GM19351 (cell line): ENCODE data around the gene PNKP.
A peak's percentile ranks its signal among the peaks of the same experiment; 100 is the strongest.

ENCODE experiments used
- ATAC-seq: cut with Tn5 transposase; IDR thresholded peaks from one replicate; pipeline ENCODE4 v1.9.1; 2021; ENCODE audit warnings: mild to moderate bottlenecking, moderate library complexity; ENCODE audit not compliant: unreplicated experiment

Gene PNKP

GRCh38 chr19:49876422-49877019 is 9.1 kb upstream of the PNKP start:
- ATAC-seq = peak; percentile 44

DNA sequence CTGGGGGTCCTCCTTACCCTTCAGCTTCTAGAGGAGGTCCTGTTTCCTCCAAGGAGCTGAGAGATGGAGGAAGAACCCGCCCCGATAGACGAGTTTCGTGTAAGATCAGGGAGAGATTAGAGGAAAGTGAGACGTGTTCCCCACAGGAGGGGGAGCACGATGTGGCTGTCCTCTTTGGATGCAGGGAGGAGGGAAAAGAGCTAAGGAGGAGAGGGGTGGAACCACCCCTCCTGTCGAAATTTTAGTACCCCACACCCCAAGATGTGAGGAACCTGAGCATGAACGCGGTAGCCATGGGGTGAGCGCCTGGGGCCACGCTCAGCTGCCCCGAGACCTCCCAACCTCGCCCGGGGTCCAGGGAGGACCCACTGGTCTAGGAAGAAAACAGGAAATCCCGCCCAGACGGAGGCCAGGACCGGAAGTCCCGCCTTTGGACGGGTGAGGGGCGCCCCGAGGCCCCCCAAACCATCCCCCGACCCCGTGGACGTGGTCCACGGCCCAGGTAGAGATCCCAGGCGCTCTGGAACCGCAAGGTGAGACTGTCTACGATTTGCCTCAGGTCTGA is 8.6 kb upstream of the PNKP start:
- no peak for ATAC-seq

DNA sequence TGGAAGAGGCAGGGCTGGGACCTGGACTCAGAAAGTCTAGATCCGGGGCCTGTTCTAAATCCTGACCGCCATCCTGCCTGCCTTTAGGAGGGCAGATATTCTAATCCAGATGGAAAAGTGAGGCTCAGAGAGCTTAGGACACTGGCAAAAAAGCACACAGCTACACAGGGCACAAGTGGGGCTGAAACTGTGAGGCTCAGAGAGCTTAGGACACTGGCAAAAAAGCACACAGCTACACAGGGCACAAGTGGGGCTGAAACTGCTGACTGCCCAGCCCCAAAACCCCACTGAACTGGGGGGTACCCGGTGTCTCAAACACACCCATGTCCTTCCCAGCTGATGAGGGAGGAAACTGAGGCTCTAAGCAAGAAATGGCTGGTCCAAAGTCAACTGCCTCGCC is 7.8 kb upstream of the PNKP start:
- no peak for ATAC-seq

DNA sequence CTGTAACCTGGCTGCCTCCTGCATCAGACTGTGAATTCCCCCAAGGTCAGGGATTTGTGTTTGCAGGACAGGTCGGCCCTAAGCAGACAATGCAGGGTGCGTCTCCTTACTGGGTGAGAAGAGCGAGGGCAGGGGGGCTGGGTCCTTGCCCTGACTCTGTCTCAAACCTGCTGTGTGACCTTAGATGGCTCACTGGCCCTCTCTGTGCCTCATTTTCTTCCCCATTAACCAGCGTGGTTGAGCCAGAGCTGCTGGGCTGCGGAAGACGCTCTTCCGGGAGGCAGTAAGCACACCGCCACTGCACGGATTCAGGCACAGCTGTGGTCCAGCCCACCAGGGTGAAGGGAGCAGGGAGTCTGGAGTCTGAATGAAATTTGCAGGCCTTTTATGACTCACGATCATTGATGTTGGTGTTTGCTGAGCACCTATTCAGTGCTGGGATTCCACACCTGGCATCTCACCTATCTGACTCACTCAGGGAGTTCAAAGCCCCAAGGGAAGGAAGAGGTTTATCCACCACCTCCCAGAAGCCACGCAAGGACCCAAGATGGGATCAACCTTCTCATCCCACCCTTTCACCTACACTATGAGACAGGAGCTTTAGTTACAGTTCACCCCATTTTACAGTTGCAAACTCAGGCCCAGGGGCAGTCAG is 7.3 kb upstream of the PNKP start:
- no peak for ATAC-seq

DNA sequence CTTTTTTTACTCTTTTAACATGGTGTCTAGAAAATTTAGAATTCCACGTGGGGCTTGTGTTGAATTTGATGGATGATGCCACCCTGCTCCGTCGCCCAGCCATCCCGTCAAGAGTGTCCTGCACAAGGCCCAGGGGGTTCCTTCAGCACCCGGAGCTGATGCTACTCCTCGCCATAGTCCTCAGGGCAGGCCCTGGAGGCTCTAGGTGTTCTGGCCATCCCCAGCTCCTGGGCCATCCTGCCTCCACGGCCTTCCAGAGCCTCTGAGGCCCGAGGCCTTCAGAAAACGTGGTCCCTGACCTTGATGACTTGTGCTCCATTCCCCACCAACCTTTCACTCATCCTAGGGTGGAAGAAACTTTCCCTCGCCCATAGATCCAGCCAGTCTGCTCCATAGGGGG is 6.5 kb upstream of the PNKP start:
- ATAC-seq = no peak

- no peak for ATAC-seq
Observed at GRCh38 chr19:49873129-49873521, 5.7 kb upstream of the PNKP start.

- no peak for ATAC-seq
Observed at GRCh38 chr19:49872245-49873128, 5.1 kb upstream of the PNKP start.

DNA sequence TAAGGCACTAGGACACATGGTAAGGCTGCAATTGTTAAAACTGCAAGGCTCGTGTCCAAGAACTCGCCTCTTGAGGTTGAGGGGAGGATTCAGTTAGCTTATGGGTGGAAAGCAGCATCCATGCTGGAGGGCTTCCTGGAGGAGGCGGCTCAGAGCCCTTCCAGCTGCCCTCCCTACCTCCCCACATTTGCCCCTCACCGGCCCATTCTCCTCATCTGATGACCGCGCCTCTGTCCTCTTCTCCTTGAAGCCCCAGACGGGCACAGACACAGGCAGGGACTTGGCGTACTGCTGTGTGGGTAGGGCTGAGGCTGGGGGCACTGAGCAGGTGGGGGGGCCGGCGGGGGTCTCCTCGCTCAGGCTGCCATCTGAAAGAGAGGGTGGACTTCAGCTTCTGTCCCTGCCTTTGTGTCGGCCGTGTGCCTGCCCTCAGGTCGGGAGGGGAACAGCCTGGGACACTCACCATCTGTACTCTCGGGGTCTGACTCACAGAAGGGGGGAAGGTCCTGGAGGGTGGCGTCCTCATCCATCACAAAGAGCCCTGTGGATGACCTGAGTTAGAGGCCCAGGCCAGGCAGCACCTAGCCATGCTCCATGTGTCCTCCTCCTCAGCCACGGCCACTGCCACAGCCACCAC is 4.1 kb upstream of the PNKP start:
- ATAC-seq = no peak

DNA sequence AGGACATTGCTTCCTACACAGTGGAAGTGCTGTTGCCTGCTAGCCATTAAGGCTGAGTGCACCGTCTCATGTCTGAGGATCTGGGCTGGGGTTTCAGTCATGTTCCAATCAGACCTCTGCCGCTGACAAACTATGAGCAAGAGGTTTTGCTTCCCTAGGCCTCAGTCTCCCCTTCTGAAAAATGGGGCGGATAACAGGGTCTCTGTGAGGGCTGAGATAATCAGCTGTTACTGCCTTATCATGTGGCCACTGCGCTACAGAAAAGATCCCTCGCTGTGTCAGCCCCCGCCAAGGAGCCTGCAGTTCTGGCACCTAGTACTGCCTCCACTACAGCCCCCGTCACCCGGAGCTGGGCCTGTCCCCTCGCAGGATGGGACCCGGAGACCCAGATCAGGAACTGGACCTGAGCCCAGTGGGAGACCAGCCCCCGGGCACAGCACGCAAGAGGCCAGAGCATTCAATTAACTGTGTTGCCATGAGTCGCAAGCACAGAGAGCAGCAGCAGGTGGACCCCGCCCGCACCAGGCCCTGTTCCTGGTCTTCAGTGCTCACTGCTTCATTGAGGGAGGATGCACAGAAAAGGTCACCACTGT is 3.0 kb upstream of the PNKP start:
- no peak for ATAC-seq

DNA sequence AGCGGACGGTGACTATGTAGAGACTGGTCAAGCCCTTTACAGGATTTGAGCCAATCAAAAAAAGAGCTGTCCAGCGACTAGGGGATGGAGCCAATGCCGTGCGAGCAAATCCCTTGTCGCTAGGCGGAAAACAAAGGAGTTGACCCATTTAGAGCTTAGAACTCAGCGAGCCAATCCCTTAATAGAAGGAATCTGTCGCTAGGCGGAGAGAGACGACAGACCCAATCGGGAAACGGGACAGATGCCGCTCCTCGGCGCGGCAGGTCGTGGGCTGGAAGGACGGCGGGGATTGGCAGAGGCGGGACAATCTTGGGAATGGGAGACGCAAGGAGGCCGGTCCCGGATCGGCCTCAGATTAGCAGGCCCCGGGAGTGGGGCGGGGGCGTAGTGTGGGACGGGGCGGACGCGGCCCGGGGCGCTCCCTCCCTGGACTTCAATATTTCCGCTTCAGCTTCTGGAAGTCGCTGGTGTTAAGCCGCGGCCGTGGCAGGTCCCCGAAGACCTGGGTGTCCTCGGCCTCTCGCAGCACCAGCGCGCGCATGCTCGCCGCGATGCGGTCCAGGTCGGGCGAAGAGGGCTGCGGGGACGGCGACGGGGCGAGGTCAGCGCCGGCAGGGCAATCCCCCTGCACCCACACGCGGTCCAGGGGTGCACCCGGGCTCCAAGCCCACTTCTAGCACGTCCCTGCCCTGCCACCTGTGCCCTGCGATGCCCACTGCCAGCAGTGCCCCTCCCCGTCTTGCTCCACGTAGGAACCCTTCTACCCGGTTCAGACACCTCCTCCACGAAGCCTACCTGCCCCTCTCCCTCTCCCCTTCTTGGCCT is 2.3 kb upstream of the PNKP start:
- ATAC-seq = peak; percentile 82

DNA sequence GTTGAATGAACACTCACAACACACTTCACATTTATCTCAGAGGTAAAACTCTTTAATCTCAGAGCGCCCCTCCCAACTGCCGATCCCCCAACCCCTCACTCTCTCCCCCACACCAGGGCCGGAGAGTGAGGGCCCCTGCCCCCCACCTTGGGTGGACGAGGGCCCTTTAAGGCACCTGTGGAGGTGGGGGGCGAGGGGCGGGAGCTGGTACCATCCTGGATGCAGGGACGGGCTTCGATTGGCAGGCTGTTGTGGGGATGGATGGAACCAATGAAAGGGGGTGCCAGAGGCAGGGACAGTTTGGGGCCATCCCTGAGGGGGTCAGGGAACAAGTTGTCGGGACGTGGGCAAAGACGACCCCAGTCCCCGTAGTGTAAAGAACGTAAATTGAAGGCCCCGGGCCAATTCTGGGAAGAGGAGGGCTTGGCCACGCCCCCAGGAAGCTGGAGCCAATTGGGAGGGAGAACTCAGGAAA is 1.7 kb upstream of the PNKP start:
- peak; percentile 13 for ATAC-seq

GRCh38 chr19:49864890-49865289 is 2.5 kb downstream of the PNKP start:
- no peak for ATAC-seq

GRCh38 chr19:49863935-49864320 is 3.4 kb downstream of the PNKP start:
- no peak for ATAC-seq

GRCh38 chr19:49863254-49863934 is 4.0 kb downstream of the PNKP start:
- ATAC-seq = no peak

DNA sequence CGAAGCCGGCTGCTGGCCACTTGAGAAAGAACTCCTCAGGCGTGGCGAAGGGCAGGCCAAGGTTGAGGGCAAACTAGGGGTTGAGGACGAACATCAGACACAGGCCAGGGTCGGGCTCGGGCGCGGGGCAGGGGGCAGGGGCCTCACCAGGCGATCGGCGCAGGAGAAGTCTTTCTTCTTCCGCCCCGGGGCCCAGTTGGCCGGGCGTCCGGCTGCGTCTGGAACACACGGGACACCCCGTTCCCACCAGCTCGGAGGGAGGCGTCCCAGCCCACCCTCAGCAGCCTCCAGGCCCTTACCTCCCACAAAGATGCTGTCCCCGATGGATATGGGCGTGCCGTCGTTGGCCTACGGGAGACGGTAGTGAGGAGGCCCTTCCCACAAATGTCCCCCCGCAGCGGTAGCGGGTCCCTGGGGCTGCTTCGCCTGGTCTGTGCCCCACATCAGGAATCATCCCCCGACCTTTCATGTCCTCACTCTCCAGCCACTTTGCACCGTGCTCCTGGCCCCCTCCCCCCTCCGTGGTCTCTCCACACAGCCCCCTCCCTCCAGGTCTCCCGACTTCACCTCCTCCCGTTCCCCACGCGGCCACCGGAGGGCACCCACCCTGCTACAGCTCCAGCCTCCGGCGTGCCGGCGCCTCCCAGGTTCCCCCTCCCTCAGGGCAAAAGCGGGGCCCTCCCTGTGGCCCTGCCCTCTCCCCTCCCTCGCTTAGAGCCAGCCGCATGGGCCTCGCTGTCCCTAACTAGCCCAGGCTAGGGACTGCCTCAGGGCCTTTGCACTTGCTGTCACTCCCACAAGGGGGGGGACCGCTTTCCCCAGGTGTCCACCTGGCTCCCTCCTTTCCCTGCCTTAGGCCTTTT is 4.8 kb downstream of the PNKP start:
- ATAC-seq = no peak

GRCh38 chr19:49861541-49862378 is 5.6 kb downstream of the PNKP start:
- ATAC-seq = no peak

DNA sequence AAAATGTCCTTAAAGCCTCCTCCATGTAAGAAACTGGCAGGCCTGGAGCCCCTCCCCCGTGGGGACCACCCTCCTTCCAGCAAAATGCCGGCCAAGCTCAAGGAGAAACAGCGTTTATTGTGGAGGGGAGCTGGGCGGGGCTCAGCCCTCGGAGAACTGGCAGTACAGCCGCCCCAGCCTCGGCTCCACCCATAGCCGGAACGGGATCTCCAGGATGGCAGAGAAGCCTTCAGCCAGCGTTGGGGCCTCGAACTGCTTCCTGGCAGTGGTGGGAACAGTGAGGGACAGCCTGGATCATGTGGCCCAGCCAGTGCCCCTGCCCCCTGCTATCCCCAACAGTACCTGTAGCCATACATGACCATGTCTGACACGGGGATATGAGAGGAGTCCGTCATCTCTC is 6.3 kb downstream of the PNKP start:
- no peak for ATAC-seq
